ENCODE measurements around the gene CCDC122.

Gene CCDC122

DNA sequence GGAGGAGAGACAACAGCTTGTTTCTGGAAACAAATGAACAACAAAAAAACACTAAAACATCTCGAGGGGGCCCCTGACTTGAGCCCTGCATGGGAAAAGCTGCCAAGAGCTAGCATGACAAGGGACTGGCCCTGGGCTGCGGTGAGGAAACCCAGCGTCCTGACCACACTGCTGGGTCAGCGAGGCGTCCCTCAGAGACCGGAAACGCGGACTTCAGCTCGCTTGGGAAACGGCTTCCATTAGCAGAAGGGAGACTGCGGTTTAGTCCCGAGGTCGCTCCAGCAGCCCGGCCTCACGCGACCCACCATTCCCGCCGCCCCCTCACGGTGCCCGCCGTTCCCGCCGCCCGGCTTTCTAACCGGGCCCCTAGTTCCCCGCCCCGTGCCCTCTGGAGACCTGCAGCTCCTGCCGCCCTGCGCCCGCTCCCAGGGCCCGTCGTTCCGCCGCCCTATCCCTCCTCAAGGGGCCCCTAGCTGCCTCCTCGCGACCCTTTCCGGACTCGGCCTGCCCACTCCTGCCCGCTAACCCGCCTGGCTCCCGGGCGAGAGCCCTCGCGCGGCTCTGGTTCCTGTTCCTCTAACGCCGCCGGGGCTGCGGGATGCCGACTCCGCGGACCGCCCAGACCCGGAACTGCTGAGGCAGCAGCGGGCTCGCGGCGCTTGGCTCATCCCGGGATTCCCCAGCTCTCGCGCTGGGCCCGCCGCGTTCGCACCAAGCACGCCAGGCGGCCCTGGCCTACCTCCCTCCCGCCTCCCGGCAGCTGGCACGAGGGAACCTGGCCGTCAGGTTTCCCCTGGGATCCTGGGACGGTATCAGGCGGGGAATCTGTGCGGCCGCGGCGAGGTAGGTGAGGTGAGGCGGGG lies at the start of gene CCDC122:
TSS of gene CCDC122 (minus strand) at position 849 of the 863 bp plus-strand sequence. CDS start 10,364 bp downstream, outside the sequence.
- Histone ChIP-seq H3K9ac (ENCODE audit: low read length) (peak within 1 kb of the TSS; percentile 94), H3K9me3 (ENCODE audit: control insufficient read depth, low read length) (no peaks in the 10 kb centered on the region), H3K36me3 (ENCODE audit: control insufficient read depth, insufficient read depth, low read length, severe bottlenecking) (peaks cover 9% of the 10 kb centered on the region), H3K4me3 (ENCODE audit: low read length) (peak within 1 kb of the TSS; percentile 85), H3K4me1 (ENCODE audit: control insufficient read depth, insufficient read depth, low read length) (peaks cover 43% of the 10 kb centered on the region), H3K27me3 (replicated peaks; ENCODE audit: control insufficient read depth, insufficient read depth, low read length) (no peaks in the 10 kb centered on the region)
- DNase-seq (ENCODE audit: low read depth), result peak; percentile 91

DNA sequence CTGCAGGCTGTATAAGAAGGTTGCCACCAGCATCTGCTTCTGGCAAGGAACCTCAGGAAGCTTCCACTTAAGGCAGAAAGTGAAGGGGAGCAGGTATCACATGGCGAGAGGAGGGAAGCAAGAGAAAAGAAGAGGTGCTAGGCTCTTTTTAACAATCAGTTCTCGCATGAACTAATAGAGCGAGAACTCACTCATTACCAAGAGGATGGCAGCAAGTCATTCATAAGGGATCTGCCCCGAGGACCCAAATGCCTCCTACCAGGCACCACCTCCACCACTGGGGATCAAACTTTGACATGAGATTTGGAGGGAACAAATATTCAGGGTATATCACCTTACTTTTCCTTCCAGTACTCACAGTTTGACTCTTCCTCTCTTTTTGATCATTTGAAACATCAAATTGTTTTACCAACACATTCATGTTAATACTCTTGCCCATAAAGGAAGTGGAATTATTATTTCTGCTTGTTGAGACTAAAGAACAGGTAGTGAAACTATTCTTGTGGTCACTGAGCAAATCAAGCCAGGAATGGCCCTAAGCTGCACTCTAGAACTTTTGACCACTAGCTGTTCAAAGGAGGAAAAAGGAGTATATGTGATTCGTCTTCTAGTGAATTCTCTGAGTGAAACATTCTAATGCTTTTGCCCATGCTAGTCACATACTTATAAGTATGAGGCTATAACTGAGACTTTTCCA lies 45.2 kb upstream of the CCDC122 start:
- no peak for DNase-seq (ENCODE audit: low read depth)
- H3K4me1 ChIP-seq (ENCODE audit: control insufficient read depth, insufficient read depth, low read length), result no peaks in the 10 kb centered on the region
- H3K9me3 ChIP-seq (ENCODE audit: control insufficient read depth, low read length), result no peaks in the 10 kb centered on the region
- H3K36me3 ChIP-seq (ENCODE audit: control insufficient read depth, insufficient read depth, low read length, severe bottlenecking), result no peaks in the 10 kb centered on the region
- H3K9ac ChIP-seq (ENCODE audit: low read length), result no peak overlapping the region
- H3K4me3 ChIP-seq (ENCODE audit: low read length), result no peak overlapping the region
- no peaks in the 10 kb centered on the region for H3K27me3 ChIP-seq (replicated peaks; ENCODE audit: control insufficient read depth, insufficient read depth, low read length)

GRCh38 chr13:43920965-43921674 lies 41.6 kb upstream of the CCDC122 start:
- Histone ChIP-seq H3K9ac (ENCODE audit: low read length) (no peak overlapping the region), H3K4me1 (ENCODE audit: control insufficient read depth, insufficient read depth, low read length) (no peaks in the 10 kb centered on the region), H3K9me3 (ENCODE audit: control insufficient read depth, low read length) (no peaks in the 10 kb centered on the region), H3K36me3 (ENCODE audit: control insufficient read depth, insufficient read depth, low read length, severe bottlenecking) (no peaks in the 10 kb centered on the region), H3K4me3 (ENCODE audit: low read length) (no peak overlapping the region), H3K27me3 (replicated peaks; ENCODE audit: control insufficient read depth, insufficient read depth, low read length) (no peaks in the 10 kb centered on the region)
- no peak for DNase-seq (ENCODE audit: low read depth)

DNA sequence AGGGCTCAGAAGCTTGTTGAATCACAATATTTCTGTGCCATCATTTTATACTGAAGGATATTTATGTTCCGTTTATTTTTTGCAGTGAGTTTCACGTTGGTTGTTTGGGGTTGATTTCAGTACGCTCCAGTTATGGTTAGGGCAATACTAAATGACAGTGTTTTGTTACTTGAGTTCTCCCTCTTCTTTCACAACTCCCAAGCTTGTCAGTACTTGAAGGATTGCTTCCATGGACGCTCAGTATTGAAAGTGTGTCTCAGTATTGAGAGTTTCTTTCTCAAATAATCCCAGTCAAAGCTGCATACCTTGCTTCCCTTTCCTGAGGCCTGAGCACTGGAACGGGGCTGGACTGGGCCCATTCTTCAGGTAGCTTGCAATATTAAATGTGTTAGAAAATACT lies 39.1 kb upstream of the CCDC122 start:
- no peak overlapping the region for H3K4me3 ChIP-seq (ENCODE audit: low read length)
- peaks cover 5% of the 10 kb centered on the region for H3K4me1 ChIP-seq (ENCODE audit: control insufficient read depth, insufficient read depth, low read length)
- no peaks in the 10 kb centered on the region for H3K9me3 ChIP-seq (ENCODE audit: control insufficient read depth, low read length)
- no peak for DNase-seq (ENCODE audit: low read depth)
- no peaks in the 10 kb centered on the region for H3K27me3 ChIP-seq (replicated peaks; ENCODE audit: control insufficient read depth, insufficient read depth, low read length)
- no peak overlapping the region for H3K9ac ChIP-seq (ENCODE audit: low read length)
- H3K36me3 ChIP-seq (ENCODE audit: control insufficient read depth, insufficient read depth, low read length, severe bottlenecking), result no peaks in the 10 kb centered on the region

DNA sequence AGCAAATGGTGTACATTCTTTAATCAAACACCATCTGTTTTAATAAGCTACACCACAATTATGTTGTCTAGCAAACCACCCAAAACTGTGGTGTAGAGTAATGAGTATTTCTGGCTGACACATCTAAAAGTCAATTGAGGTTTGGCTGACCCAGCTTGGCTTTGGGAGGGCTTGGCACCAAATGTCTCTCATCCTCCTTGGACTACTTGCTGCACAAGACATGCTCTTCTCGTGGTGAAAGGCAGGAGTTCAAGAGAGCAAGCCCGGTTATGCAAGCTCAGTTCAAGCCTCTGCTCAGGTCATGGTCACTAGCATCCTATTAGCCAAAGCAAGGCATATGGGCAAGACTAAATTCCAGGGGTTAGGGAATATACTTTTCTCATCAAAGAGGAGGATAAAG lies 37.3 kb upstream of the CCDC122 start:
- Histone ChIP-seq H3K4me3 (ENCODE audit: low read length) (no peak overlapping the region), H3K36me3 (ENCODE audit: control insufficient read depth, insufficient read depth, low read length, severe bottlenecking) (no peaks in the 10 kb centered on the region), H3K9ac (ENCODE audit: low read length) (no peak overlapping the region), H3K4me1 (ENCODE audit: control insufficient read depth, insufficient read depth, low read length) (peaks cover 5% of the 10 kb centered on the region), H3K9me3 (ENCODE audit: control insufficient read depth, low read length) (no peaks in the 10 kb centered on the region), H3K27me3 (replicated peaks; ENCODE audit: control insufficient read depth, insufficient read depth, low read length) (no peaks in the 10 kb centered on the region)
- no peak for DNase-seq (ENCODE audit: low read depth)

DNA sequence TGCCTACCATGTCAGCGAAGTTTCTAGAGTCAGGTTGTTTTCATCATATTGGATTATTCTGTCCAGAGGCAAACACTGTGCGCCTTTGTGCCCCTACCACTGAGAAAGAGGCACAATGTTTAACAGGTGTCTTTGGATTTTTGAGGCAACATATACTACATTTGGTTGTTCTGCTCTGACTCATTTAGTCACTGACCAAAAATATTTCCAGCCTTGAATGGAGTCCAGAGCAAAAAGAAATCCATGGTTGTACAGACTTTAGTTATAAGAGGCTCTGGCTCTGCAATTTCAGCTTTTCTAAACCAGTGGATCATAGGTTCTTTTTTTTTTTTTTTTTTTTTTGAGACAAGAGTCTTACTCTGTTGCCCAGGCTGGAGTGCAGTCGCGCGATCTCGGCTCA lies 35.9 kb upstream of the CCDC122 start:
- peaks cover 5% of the 10 kb centered on the region for H3K4me1 ChIP-seq (ENCODE audit: control insufficient read depth, insufficient read depth, low read length)
- no peaks in the 10 kb centered on the region for H3K9me3 ChIP-seq (ENCODE audit: control insufficient read depth, low read length)
- H3K4me3 ChIP-seq (ENCODE audit: low read length), result no peak overlapping the region
- H3K27me3 ChIP-seq (replicated peaks; ENCODE audit: control insufficient read depth, insufficient read depth, low read length), result no peaks in the 10 kb centered on the region
- H3K9ac ChIP-seq (ENCODE audit: low read length), result no peak overlapping the region
- peak; percentile 50 for DNase-seq (ENCODE audit: low read depth)
- H3K36me3 ChIP-seq (ENCODE audit: control insufficient read depth, insufficient read depth, low read length, severe bottlenecking), result no peaks in the 10 kb centered on the region

DNA sequence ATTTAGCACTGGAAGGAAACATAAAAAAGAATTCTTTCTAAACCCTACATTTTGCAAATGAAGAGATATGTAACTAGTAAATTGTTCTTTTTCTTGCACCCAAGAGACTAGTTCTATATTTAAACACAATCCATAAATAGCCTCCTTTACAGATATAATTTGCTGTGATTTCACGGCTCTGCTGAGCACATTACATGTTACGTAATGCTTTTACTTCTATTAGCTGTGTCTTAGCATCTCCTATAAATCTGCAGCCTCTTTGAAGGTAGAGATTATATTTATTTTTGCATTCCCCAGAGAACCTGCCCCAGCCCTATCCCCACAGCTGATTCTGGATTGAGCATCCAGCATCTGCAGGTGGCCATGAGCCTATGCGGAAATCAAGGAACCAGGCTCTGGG lies 32.3 kb upstream of the CCDC122 start:
- Histone ChIP-seq H3K9ac (ENCODE audit: low read length) (no peak overlapping the region), H3K36me3 (ENCODE audit: control insufficient read depth, insufficient read depth, low read length, severe bottlenecking) (no peaks in the 10 kb centered on the region), H3K4me3 (ENCODE audit: low read length) (no peak overlapping the region), H3K27me3 (replicated peaks; ENCODE audit: control insufficient read depth, insufficient read depth, low read length) (no peaks in the 10 kb centered on the region), H3K4me1 (ENCODE audit: control insufficient read depth, insufficient read depth, low read length) (peaks cover 9% of the 10 kb centered on the region), H3K9me3 (ENCODE audit: control insufficient read depth, low read length) (no peaks in the 10 kb centered on the region)
- DNase-seq (ENCODE audit: low read depth), result no peak

DNA sequence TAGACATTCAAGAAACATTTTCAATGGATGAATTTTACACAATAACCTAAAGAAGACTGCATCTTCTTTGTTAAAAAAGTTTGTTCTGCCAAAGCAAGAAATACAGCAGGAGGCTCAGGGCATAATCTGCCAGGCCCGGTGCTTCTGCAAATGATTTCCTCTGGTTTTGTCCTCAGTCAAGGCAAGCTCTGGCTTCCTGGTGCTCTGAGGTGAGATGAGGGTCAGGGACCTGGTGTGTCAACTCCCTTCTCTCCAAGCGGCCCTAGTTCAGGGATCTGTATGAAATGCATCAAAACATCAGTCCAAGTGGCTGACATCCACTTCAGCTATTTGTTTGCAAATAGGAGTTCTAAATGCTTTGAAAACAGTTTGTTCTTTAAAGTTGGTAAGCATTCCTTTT lies 31.7 kb upstream of the CCDC122 start:
- no peak overlapping the region for H3K4me3 ChIP-seq (ENCODE audit: low read length)
- H3K9me3 ChIP-seq (ENCODE audit: control insufficient read depth, low read length), result no peaks in the 10 kb centered on the region
- H3K4me1 ChIP-seq (ENCODE audit: control insufficient read depth, insufficient read depth, low read length), result peaks cover 9% of the 10 kb centered on the region
- H3K9ac ChIP-seq (ENCODE audit: low read length), result no peak overlapping the region
- H3K36me3 ChIP-seq (ENCODE audit: control insufficient read depth, insufficient read depth, low read length, severe bottlenecking), result no peaks in the 10 kb centered on the region
- no peak for DNase-seq (ENCODE audit: low read depth)
- H3K27me3 ChIP-seq (replicated peaks; ENCODE audit: control insufficient read depth, insufficient read depth, low read length), result no peaks in the 10 kb centered on the region

- Histone ChIP-seq H3K9me3 (ENCODE audit: control insufficient read depth, low read length) (no peaks in the 10 kb centered on the region), H3K36me3 (ENCODE audit: control insufficient read depth, insufficient read depth, low read length, severe bottlenecking) (no peaks in the 10 kb centered on the region), H3K4me3 (ENCODE audit: low read length) (no peak overlapping the region), H3K4me1 (ENCODE audit: control insufficient read depth, insufficient read depth, low read length) (peaks cover 11% of the 10 kb centered on the region), H3K27me3 (replicated peaks; ENCODE audit: control insufficient read depth, insufficient read depth, low read length) (no peaks in the 10 kb centered on the region), H3K9ac (ENCODE audit: low read length) (no peak overlapping the region)
- DNase-seq (ENCODE audit: low read depth), result no peak
These were observed 31.3 kb upstream of the CCDC122 start for GRCh38 chr13:43910856-43911255.

DNA sequence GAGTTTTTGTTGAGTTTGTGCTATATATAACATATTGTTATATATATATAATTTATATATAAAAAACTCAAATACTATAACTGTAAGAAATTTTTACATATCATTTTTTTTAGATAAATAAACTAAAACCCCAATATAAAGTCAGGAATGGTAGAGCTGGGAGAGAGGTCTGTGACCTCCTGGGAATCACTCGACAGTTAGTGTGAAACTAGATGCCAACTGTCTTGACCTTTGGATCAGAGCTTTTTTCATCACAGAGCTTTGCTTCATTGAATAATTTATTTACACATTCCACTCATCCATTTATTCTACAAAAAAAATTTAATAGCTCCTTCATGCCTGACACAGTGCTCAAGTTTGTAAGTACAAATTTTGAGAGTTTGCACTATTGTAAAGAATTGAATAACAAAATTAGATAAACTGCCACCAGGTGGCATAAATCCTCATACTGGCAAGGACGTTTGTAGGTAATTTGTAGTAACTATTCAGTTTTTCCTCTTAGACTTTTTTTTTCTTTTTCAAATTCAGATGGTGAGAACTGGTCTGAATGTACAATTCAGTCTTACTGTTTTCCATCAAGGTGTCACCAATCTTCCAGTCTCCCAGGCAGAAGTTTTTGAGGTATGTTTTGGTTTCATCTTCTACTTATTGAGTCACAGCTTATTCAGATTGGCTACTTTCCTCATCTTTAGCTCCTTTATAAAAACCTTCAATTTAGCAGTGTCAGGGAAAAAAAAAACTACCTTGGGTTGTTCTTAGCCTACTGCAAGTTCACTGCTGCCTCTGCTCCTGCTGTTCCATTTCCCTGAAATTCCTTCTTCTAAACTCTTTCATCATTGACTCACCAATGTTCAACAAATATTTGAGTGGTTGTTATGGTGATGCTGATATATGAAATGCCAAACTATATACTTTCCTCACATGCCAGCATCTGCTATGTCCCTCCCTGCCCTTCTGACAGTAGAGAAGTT lies 28.9 kb upstream of the CCDC122 start:
- DNase-seq (ENCODE audit: low read depth), result peak; percentile 80
- no peak overlapping the region for H3K4me3 ChIP-seq (ENCODE audit: low read length)
- peaks cover 10% of the 10 kb centered on the region for H3K4me1 ChIP-seq (ENCODE audit: control insufficient read depth, insufficient read depth, low read length)
- no peak overlapping the region for H3K9ac ChIP-seq (ENCODE audit: low read length)
- no peaks in the 10 kb centered on the region for H3K27me3 ChIP-seq (replicated peaks; ENCODE audit: control insufficient read depth, insufficient read depth, low read length)
- H3K36me3 ChIP-seq (ENCODE audit: control insufficient read depth, insufficient read depth, low read length, severe bottlenecking), result no peaks in the 10 kb centered on the region
- no peaks in the 10 kb centered on the region for H3K9me3 ChIP-seq (ENCODE audit: control insufficient read depth, low read length)

All from adipocyte (in vitro differentiated cells).